SH-SY5Y (cell line): ENCODE results near the gene PPP1R13L.

Experiments
- GATA2 ChIP-seq: IDR thresholded peaks from 2 replicates; pipeline ENCODE4 v1.6.1; 2011; ENCODE audit warnings: mild to moderate bottlenecking, low read depth, low read length
- GATA3 ChIP-seq: IDR thresholded peaks from 2 replicates; pipeline ENCODE4 v1.6.1; 2011; ENCODE audit warnings: low read depth, mild to moderate bottlenecking, low read length, moderate library complexity

DNA sequence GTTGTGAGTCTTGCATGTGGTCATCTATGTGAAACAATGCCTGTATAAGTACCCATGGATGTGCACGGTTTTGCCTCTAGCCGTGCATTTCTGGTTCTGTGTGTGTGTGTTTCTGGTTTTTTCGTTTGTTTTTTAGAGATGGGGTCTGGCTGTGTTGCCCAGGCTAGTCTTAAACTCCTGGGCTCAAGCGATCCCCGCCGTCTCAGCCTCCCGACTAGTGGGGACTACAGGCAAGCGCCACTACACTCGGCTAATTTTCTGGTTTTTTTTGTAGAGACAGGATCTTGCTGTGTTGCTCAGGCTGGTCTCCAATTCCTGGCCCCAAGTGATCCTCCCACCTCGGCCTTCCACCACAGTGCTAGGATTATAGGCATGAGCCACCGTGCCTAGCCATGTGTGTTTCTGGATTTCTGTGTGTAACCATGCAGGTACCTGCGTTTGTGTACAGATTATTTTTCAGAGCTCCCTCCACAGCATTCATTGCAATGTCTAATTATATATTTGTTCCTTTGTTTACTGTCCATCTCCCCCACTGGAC, 47.0 kb upstream of the PPP1R13L start:
- no peak for TF ChIP-seq GATA2
- TF ChIP-seq GATA3, result no peak
